OCI-LY7 (cell line): ENCODE data around the gene GALNT11.

Source experiments
- EZH2phosphoT487 ChIP-seq: fragments of 200-600 bp; sonication (generic); IDR thresholded peaks from 2 replicates; pipeline ENCODE4 v1.6.1; 2018; ENCODE audit warnings: low read depth, borderline replicate concordance, mild to moderate bottlenecking, mixed run types, antibody characterized with exemption, low read length, moderate library complexity, mixed read lengths
- TF ChIP-seq, protein P1 (sequence below): fragments of 200-600 bp; sonication (generic); conservative IDR thresholded peaks from 2 replicates; pipeline ENCODE4 v1.5.1; 2014; ENCODE audit warnings: mild to moderate bottlenecking, antibody characterized with exemption, low read length, moderate library complexity, mixed read lengths

DNA sequence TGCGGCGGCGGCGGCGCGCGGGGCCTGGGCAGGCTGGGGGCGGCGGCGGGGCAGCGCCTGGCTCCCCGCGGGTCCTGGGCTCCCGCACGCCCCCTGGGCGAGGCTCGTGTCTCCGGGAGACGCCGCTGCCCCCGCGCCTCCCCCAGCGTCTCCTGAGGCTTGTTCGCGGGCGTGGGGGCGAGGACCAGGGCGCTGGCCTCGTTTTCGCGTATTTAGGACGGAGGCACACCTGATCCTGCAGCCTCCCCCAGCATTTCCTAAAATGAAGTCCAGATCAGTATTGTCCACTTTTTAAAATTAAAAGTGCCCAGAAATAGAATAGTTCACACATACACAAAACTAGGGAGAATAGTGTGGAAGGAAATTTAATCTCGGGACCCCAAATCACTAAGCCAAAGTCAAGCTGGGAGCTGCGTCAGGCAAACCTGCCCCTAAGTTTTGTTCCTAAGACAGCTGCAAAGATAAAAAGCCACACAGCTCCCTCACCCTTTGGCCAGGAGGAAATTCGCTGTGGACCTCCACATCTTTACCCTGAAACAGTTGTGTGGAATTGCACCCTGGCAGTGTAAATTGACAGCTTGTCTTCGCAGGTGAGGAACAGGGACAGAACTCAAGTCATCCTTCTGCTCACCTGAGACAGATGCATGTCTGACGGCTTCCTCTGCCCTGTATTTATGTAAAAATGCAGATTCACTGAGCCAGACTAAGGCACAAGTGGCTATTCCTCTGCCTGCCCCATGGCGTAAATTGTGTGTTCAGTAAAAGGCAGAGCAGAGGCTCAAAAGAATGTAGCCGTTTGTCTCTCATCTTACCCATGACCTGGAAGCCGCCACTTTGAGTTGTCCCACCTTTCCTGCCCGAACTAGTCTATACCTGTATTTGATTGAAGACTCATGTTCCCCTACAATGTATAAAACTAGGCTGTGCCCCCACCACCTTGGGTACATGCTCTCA lies 740 bp downstream of the GALNT11 start:
- TF ChIP-seq, protein P1, sequence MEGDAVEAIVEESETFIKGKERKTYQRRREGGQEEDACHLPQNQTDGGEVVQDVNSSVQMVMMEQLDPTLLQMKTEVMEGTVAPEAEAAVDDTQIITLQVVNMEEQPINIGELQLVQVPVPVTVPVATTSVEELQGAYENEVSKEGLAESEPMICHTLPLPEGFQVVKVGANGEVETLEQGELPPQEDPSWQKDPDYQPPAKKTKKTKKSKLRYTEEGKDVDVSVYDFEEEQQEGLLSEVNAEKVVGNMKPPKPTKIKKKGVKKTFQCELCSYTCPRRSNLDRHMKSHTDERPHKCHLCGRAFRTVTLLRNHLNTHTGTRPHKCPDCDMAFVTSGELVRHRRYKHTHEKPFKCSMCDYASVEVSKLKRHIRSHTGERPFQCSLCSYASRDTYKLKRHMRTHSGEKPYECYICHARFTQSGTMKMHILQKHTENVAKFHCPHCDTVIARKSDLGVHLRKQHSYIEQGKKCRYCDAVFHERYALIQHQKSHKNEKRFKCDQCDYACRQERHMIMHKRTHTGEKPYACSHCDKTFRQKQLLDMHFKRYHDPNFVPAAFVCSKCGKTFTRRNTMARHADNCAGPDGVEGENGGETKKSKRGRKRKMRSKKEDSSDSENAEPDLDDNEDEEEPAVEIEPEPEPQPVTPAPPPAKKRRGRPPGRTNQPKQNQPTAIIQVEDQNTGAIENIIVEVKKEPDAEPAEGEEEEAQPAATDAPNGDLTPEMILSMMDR, result no peak
- TF ChIP-seq EZH2phosphoT487, result no peak
